ENCODE results near the gene MAD1L1. TPM values are rescaled to one million over a fixed set of nuclear protein-coding genes. Genes with fewer than 3 reads are reported as not detected.

Gene MAD1L1
- total RNA-seq, 4 donors from 2014 or later = 8.0 to 52.7 (median 26.7) TPM

DNA sequence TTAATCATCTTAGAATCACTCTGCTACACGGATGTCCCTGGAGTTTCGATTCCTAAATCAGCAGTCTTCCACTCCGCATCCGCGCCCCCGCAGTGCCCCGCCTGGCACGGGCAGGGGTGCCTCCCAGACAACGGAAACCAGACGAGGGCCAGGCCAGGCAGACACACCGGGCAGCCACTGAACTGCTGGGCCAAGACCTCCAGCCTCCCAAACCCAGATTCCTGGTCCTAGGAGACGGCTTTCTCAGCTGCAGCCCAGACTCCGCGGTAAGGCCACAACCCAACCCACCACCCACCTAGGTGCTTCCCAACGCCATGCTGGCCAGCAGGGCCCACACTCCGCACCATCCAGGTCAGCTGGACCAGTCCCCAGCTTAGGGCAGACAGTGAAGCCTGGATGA lies 33.2 kb downstream of the MAD1L1 start:
- Histone ChIP-seq H3K36me3 (peaks cover 0 to 8% (median 0%) of the 10 kb centered on the region in 4 donors), H3K4me1 (peaks cover 0 to 7% (median 5%) of the 10 kb centered on the region in 4 donors), H3K27me3 (no peaks in the 10 kb centered on the region), H3K27ac (no peak overlapping the region), H3K9me3 (no peaks in the 10 kb centered on the region), H3K4me3 (no peak overlapping the region)
- WGBS, 2 donors (ENCODE audit: low coverage in 1 of 2) = 95 to 97% methylated on average over 6 to 15 of the region's 16 CpGs
- in situ Hi-C loops (cut with MboI; ENCODE audit: low pct_ligation_motif_present in 1 of 4, low pct_unique_long_range_greater_than_20kb in 1 of 4, low sequenced_read_pairs in 3 of 4) (no loop called here), intact Hi-C loops (cut with DNase I; ENCODE audit: low total_unique reads) (no loop called here)
- no peak for TF ChIP-seq EP300 (IDR thresholded peaks at IDR 0.05; ENCODE audit: low read depth)
- TF ChIP-seq, protein P1, sequence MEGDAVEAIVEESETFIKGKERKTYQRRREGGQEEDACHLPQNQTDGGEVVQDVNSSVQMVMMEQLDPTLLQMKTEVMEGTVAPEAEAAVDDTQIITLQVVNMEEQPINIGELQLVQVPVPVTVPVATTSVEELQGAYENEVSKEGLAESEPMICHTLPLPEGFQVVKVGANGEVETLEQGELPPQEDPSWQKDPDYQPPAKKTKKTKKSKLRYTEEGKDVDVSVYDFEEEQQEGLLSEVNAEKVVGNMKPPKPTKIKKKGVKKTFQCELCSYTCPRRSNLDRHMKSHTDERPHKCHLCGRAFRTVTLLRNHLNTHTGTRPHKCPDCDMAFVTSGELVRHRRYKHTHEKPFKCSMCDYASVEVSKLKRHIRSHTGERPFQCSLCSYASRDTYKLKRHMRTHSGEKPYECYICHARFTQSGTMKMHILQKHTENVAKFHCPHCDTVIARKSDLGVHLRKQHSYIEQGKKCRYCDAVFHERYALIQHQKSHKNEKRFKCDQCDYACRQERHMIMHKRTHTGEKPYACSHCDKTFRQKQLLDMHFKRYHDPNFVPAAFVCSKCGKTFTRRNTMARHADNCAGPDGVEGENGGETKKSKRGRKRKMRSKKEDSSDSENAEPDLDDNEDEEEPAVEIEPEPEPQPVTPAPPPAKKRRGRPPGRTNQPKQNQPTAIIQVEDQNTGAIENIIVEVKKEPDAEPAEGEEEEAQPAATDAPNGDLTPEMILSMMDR (IDR thresholded peaks at IDR 0.05) = no peak
- no peak for TF ChIP-seq POLR2AphosphoS5 (IDR thresholded peaks at IDR 0.05)
- no peak for TF ChIP-seq POLR2A (IDR thresholded peaks at IDR 0.05)
- no peak for DNase-seq

DNA sequence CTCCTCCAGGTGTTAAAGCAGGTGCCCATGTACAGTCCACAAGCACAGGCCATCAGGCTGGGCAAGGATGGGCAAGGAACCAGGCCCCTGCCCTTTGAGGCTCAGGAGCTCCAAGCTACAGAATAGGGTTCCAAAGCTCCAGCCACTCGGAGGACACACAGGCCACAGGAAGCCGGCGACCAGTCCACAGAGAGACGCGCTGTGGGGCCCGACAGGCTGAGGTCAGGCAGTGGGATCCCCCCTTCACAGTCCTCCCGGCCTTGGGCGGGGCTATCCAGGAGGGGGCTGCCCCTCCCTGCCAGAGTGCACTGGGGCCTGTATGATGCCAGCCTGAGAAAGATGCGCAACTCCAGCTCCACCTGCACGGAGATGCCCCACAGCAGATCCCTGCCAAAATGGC lies 34.0 kb downstream of the MAD1L1 start:
- Histone ChIP-seq H3K36me3 (peaks cover 0 to 8% (median 0%) of the 10 kb centered on the region in 4 donors), H3K27me3 (no peaks in the 10 kb centered on the region), H3K9me3 (no peaks in the 10 kb centered on the region), H3K4me1 (peaks cover 0 to 6% (median 2%) of the 10 kb centered on the region in 4 donors), H3K27ac (no peak overlapping the region), H3K4me3 (no peak overlapping the region)
- TF ChIP-seq POLR2A (IDR thresholded peaks at IDR 0.05) (no peak), POLR2AphosphoS5 (IDR thresholded peaks at IDR 0.05) (no peak), EP300 (IDR thresholded peaks at IDR 0.05; ENCODE audit: low read depth) (no peak)
- TF ChIP-seq, protein P1 (IDR thresholded peaks at IDR 0.05) = no peak
- DNase-seq = no peak
- in situ Hi-C loops (cut with MboI; ENCODE audit: low pct_ligation_motif_present in 1 of 4, low pct_unique_long_range_greater_than_20kb in 1 of 4, low sequenced_read_pairs in 3 of 4) = no loop called here
- intact Hi-C loops (cut with DNase I; ENCODE audit: low total_unique reads) = no loop called here
- 97 to 100% methylated on average over 1 to 10 of the region's 10 CpGs for WGBS, 2 donors (ENCODE audit: low coverage in 1 of 2)

DNA sequence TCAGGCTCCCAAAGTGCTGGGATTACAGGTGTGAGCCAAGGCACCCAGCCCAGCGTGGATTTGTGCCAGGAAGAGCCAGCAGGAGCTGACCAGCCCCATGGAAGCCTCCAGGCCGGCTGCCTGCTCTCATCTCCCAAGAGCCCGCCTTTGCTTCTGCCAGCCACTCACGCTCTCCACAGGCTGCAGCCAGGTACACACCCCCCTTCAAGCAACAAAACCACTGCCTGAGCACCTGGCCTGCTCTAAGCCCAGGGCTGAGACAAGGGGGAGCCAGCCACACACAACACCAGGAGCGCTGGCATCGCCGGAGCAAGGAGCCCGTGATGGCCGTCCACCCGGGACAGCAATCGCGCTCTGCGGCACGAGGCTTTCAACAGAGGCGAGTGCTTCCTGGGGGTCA lies 34.5 kb downstream of the MAD1L1 start:
- Histone ChIP-seq H3K27me3 (no peaks in the 10 kb centered on the region), H3K4me3 (no peak overlapping the region), H3K9me3 (no peaks in the 10 kb centered on the region), H3K27ac (no peak overlapping the region), H3K4me1 (peaks cover 0 to under 1% (median under 1%) of the 10 kb centered on the region in 4 donors), H3K36me3 (peaks cover 0 to 8% (median 0%) of the 10 kb centered on the region in 4 donors)
- TF ChIP-seq POLR2AphosphoS5 (IDR thresholded peaks at IDR 0.05) (no peak), POLR2A (IDR thresholded peaks at IDR 0.05) (no peak), EP300 (IDR thresholded peaks at IDR 0.05; ENCODE audit: low read depth) (no peak)
- TF ChIP-seq, protein P1 (IDR thresholded peaks at IDR 0.05) = no peak
- in situ Hi-C loops (cut with MboI; ENCODE audit: low pct_ligation_motif_present in 1 of 4, low pct_unique_long_range_greater_than_20kb in 1 of 4, low sequenced_read_pairs in 3 of 4) (no loop called here), intact Hi-C loops (cut with DNase I; ENCODE audit: low total_unique reads) (no loop called here)
- no peak for DNase-seq
- WGBS, 2 donors (ENCODE audit: low coverage in 1 of 2) = 83% methylated on average over 3 of the region's 15 CpGs; no CpG with 5 or more reads in 1 of the 2 donors

DNA sequence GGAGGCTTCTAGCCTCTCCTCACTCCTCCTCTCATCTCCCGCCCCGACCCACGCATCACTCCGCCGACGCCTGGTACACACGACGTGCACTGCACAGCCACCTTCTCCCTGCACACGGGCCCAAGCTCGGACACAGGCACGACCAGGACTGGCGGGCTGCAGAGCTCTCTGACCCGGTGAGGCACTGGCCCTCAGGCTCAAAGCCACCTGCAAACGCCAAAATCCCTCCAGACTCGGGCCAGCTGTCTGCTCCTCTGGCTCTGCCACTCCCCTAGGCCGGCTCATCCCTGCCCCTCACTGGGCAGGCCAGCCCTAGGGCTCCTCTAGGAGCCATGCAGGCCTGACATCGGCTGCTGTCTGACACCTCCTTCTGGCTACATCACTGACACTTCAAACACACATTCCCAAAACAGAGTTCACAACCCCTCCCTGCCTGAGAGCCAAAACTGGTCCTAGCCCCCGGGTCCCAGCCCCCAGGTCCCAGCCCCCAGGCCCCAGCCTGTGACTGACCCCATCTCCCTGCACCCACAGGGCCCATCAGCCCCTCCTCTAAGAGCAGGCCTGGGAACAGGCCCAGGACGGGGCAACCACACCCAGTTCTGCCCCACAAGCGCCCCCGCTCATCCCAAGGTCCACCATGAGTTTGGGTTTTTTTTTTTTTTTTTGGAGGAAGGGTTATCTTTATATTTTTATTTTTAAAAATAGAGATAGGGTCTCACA lies 35.1 kb downstream of the MAD1L1 start:
- H3K4me3 ChIP-seq = no peak overlapping the region
- WGBS, 2 donors (ENCODE audit: low coverage in 1 of 2) = 95 to 100% methylated on average over 3 to 21 of the region's 21 CpGs
- no peak for DNase-seq
- no peaks in the 10 kb centered on the region for H3K27me3 ChIP-seq
- peaks cover 0 to 8% (median 0%) of the 10 kb centered on the region in 4 donors for H3K36me3 ChIP-seq
- in situ Hi-C loops (cut with MboI; ENCODE audit: low pct_ligation_motif_present in 1 of 4, low pct_unique_long_range_greater_than_20kb in 1 of 4, low sequenced_read_pairs in 3 of 4) = no loop called here
- H3K27ac ChIP-seq = no peak overlapping the region
- TF ChIP-seq, protein P1 (IDR thresholded peaks at IDR 0.05) = no peak
- TF ChIP-seq POLR2A (IDR thresholded peaks at IDR 0.05) = no peak
- no peak for TF ChIP-seq POLR2AphosphoS5 (IDR thresholded peaks at IDR 0.05)
- TF ChIP-seq EP300 (IDR thresholded peaks at IDR 0.05; ENCODE audit: low read depth) = no peak
- intact Hi-C loops (cut with DNase I; ENCODE audit: low total_unique reads) = no loop called here
- no peaks in the 10 kb centered on the region for H3K9me3 ChIP-seq
- no peaks in the 10 kb centered on the region for H3K4me1 ChIP-seq
